K562 (cell line): Measurements from ENCODE around the gene SRRM4. TPM values are rescaled to one million over a fixed set of nuclear protein-coding genes. Genes with fewer than 3 reads are reported as not detected.

Source experiments
- CGGBP1 ChIP-seq: fragments of 250-450 bp; sonication (Bioruptor Pico); IDR thresholded peaks from 2 replicates; pipeline ENCODE4 v1.9.0; 2021; ENCODE audit warnings: mild to moderate bottlenecking
- CHD7 ChIP-seq: fragments of 200-600 bp; sonication (generic); IDR thresholded peaks from one replicate; pipeline ENCODE4 v1.6.1; 2012; ENCODE audit warnings: mild to moderate bottlenecking, low read depth, low read length, inconsistent platforms
- IRF2 ChIP-seq: sonication (generic); formaldehyde crosslinking; IDR thresholded peaks from 2 replicates; pipeline ENCODE4 v1.8.1; 2022; ENCODE audit warnings: mild to moderate bottlenecking, missing genetic modification reagents
- MXI1 ChIP-seq: IDR thresholded peaks from 2 replicates; pipeline ENCODE4 v1.6.1; 2011; ENCODE audit warnings: low read depth, mild to moderate bottlenecking, improper control_type of control experiment, low read length
- ZNF512 ChIP-seq: IDR thresholded peaks from 2 replicates; pipeline ENCODE4 v1.6.1; 2016; ENCODE audit warnings: missing genetic modification characterization, missing compliant biosample characterization
- ZNF830 ChIP-seq: fragments of 250-450 bp; sonication (Bioruptor Pico); IDR thresholded peaks from 2 replicates; pipeline ENCODE4 v1.5.0; 2021; ENCODE audit warnings: mild to moderate bottlenecking
- polyA plus RNA-seq, 8 experiments: library from polyadenylated mRNA; depleted of rRNA in 4 of 8; stranded (reverse) in 5 of 8; unstranded in 3 of 8; fragments of >200 nt; fragmentation: Nextera tagmentation in 2 of 8; fragmentation: Illumina TruSeq in 1 of 8; extraction: Ambion mirVana in 2 of 8; extraction: Trizol in 1 of 8; gene quantifications; 2 replicates each; pipeline versions ENCODE4 v1.2.1 to v1.2.3, GENCODE V29; 2011 to 2014; ENCODE audit warnings: inconsistent platforms in 1 of 8, missing spikeins in 1 of 8
- total RNA-seq, 7 experiments: library from RNA; depleted of rRNA in 6 of 7; stranded (reverse); fragments of >200 nt in 6 of 7; fragmentation: Illumina TruSeq in 2 of 7; extraction: Trizol in 2 of 7; gene quantifications; 2 replicates each; pipeline versions ENCODE4 v1.2.1 to v1.2.3, GENCODE V29; 2011 to 2021; ENCODE audit warnings: low replicate concordance in 1 of 7

SRRM4 gene
- total and polyA plus RNA-seq, 9 of the 15 experiments (the other 6 are each of a cell fraction or from before 2014, with no cell fraction given), result not detected

GRCh38 chr12:119167902-119168301, 186.6 kb downstream of the SRRM4 start (continued):
- no peak for TF ChIP-seq CHD7
- no peak for TF ChIP-seq ZNF512 (tag)
- no peak for TF ChIP-seq IRF2 (CRISPR knock-in tag)
- no peak for TF ChIP-seq ZNF830 (CRISPR knock-in tag)
- TF ChIP-seq CGGBP1, result no peak
- no peak for TF ChIP-seq MXI1
- TF ChIP-seq, all 486 proteins: peak for 0
